GM08714 (cell line): ENCODE results near the gene RBM19.

Experiments used
- H3K4me3 ChIP-seq: fragments of 200-500 bp; sonication (Bioruptor generic); 2 replicates; pipeline ENCODE4 v1.5.1; 2014; ENCODE audit warnings: mild to moderate bottlenecking, low read length, inconsistent platforms
- ZNF274 ChIP-seq: IDR thresholded peaks from 2 replicates; pipeline ENCODE4 v1.6.1; 2012; ENCODE audit warnings: mild to moderate bottlenecking, low read depth, low read length

The RBM19 gene

GRCh38 chr12:113980537-113981337 is 14.6 kb upstream of the RBM19 start:
- TF ChIP-seq ZNF274: no peak
- no peak overlapping the region for H3K4me3 ChIP-seq

- H3K4me3 ChIP-seq: no peak overlapping the region
- no peak for TF ChIP-seq ZNF274
Measured at GRCh38 chr12:113980054-113980453, 13.9 kb upstream of the RBM19 start.

- TF ChIP-seq ZNF274: no peak
- H3K4me3 ChIP-seq: no peak overlapping the region
Measured at GRCh38 chr12:113978080-113978479, 12.0 kb upstream of the RBM19 start.

GRCh38 chr12:113974006-113974405 is 7.9 kb upstream of the RBM19 start:
- no peak for TF ChIP-seq ZNF274

GRCh38 chr12:113973109-113973904 is 7.2 kb upstream of the RBM19 start:
- H3K4me3 ChIP-seq: no peak overlapping the region
- TF ChIP-seq ZNF274: no peak

More at GRCh38 chr12:113974006-113974405, 7.9 kb upstream of the RBM19 start:
- H3K4me3 ChIP-seq: no peak overlapping the region

GRCh38 chr12:113971392-113971791 is 5.3 kb upstream of the RBM19 start:
- no peak for TF ChIP-seq ZNF274

GRCh38 chr12:113970211-113970610 is 4.1 kb upstream of the RBM19 start:
- H3K4me3 ChIP-seq: no peak overlapping the region
- TF ChIP-seq ZNF274: no peak

More at GRCh38 chr12:113971392-113971791, 5.3 kb upstream of the RBM19 start:
- H3K4me3 ChIP-seq: no peak overlapping the region

- TF ChIP-seq ZNF274: no peak
- no peak overlapping the region for H3K4me3 ChIP-seq
Measured at GRCh38 chr12:113967368-113967767, 1.2 kb upstream of the RBM19 start.

GRCh38 chr12:113962733-113963132 is 3.4 kb downstream of the RBM19 start:
- no peak overlapping the region for H3K4me3 ChIP-seq
- no peak for TF ChIP-seq ZNF274

- no peak for TF ChIP-seq ZNF274
- no peak overlapping the region for H3K4me3 ChIP-seq
Measured at GRCh38 chr12:113961921-113962710, 4.0 kb downstream of the RBM19 start.

GRCh38 chr12:113960030-113960429 is 6.1 kb downstream of the RBM19 start:
- no peak for TF ChIP-seq ZNF274

GRCh38 chr12:113959096-113959495 is 7.0 kb downstream of the RBM19 start:
- H3K4me3 ChIP-seq: no peak overlapping the region
- no peak for TF ChIP-seq ZNF274

More at GRCh38 chr12:113960030-113960429, 6.1 kb downstream of the RBM19 start:
- no peak overlapping the region for H3K4me3 ChIP-seq

- no peak overlapping the region for H3K4me3 ChIP-seq
- no peak for TF ChIP-seq ZNF274
Measured at GRCh38 chr12:113958108-113958507, 8.0 kb downstream of the RBM19 start.

- no peak for TF ChIP-seq ZNF274
- no peak overlapping the region for H3K4me3 ChIP-seq
Measured at GRCh38 chr12:113957627-113958026, 8.5 kb downstream of the RBM19 start.
